Esophagus squamous epithelium (tissue), 4 donors: ENCODE measurements around the gene COL24A1.
A peak's percentile ranks its signal among the peaks of the same experiment; 100 is the strongest.

Experiments
- CTCF ChIP-seq, 6 experiments: fragments of 450-650 bp in 4 of 6; fragments of 200-600 bp in 2 of 6; sonication (generic) in 2 of 6; IDR thresholded peaks; one replicate each; pipeline ENCODE4 v1.5.1; 2016 to 2019; ENCODE audit warnings: antibody characterized with exemption in 6 of 6, mild to moderate bottlenecking in 4 of 6, moderate library complexity in 4 of 6
- POLR2A ChIP-seq, 4 donors: fragments of 450-650 bp; IDR thresholded peaks; one replicate each; pipeline ENCODE4 v1.6.1; 2017; ENCODE audit warnings: antibody characterized with exemption in 4 of 4, mild to moderate bottlenecking in 4 of 4, moderate library complexity in 3 of 4

- TF ChIP-seq CTCF (IDR thresholded peaks at IDR 0.05) = peak in 5 of 6 experiments; percentile 7 to 62 (median 38)
- TF ChIP-seq POLR2A (IDR thresholded peaks at IDR 0.05) = peak in 2 of 4 donors; percentile 20 to 45
Measured at GRCh38 chr1:85707990-85708828, 448.4 kb downstream of the COL24A1 start, which contains the start of gene ZNHIT6.
